HG03442 (cell line): Measurements from ENCODE around the gene WDR87.
"Not testable (repeated sequence)": the region's sequence is repeated elsewhere in the genome, so short reads cannot be mapped to it uniquely, and the experiment has no call there.

Experiments
- ATAC-seq: cut with Tn5 transposase; IDR thresholded peaks from one replicate; pipeline ENCODE4 v1.9.1; 2021; ENCODE audit warnings: mild to moderate bottlenecking, moderate library complexity; ENCODE audit not compliant: unreplicated experiment

Gene WDR87

DNA sequence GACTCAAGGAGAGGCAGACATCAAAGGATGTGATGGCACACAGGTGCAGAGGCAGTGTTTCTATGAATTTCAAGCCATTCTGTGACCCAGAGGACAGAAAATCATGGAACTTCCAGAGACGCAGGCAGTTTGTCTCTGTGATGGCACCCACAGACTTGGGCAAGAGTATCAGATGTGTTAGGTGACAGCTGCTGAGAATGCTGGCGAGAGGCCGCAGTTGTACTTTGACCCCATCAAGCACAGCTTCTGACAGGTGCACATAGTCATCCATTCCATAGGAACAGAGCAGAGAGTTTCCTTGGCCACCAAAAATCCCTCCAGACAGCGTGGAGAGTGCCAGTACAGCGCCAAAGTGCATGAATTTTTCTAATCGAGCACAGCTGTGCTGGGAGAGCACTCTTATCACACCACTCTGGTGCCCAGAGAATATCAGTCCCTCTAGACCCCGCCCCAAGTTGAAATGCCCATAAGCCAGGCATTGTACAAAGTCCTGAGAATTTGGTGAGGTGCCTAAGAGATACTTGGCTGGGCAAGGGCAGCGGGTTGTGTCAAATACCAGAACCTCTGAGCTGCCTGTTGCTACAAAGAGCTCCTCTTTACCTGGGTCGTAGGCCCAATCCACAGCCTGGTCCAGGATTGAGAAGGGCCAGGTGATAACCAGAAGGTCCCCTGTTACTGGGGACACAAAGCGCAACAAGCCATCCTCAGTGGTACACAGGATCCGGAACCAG is 12.4 kb downstream of the WDR87 start:
- ATAC-seq = no peak

DNA sequence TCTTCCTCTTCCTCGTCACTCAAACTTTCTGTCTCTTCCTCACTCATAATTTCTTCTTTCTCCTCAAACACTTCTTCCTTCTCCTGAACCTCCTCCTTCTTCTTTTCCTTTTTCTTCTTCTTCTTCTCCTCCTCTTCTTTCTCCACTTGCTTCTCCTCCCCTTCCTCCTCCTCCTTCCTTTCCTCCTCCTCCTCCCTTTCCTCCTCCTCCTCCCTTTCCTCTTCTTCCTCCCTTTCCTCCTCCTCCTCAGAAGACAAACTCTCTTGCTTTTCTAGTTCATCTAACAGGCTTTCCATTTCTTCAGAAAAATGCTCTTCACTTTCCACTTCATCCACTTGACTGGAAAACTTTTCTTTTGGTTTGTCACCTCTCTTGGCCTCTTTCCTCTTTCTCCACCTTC is 19.8 kb downstream of the WDR87 start:
- ATAC-seq = no peak

GRCh38 chr19:37885392-37885791 is 21.0 kb downstream of the WDR87 start:
- no peak for ATAC-seq

DNA sequence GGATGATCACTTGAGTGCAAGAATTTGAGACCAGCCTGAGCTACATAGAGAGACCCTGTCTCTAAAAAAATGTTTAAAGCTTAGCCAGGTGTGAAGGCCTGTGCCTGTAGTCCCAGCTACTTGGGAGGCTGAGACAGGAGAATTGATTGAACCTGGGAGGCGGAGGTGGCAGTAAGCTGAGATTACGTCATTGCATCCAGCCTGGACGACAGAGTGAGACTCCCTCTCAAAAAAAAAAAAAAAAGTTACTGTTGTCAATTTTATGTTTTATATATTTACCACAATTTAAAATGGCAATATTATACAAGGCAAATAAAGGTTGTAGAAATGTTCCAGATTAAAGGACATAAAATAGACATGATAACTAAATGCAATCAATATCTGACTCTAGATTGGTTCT is 29.2 kb downstream of the WDR87 start:
- no peak for ATAC-seq

- no peak for ATAC-seq
Observed at GRCh38 chr19:37876032-37876431, 30.4 kb downstream of the WDR87 start.

DNA sequence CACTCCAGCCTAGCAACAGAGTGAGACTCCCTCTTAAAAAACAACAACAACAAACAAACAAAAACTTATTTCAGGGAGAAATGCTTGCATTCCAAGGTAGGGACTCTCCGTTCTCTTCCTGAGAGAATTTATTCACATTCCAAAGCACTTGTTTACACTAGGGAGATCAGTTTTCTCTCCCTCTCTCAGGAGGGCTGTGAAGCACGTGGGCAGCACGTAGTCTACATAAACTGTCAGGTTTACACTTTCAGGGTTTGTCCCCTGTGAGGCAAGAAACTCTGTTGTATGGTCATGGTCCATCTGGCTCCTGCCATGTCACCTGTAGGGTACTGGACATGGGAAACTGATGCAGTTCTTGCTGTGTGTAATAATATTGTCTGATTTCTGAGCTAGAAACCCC is 31.6 kb downstream of the WDR87 start:
- ATAC-seq = no peak

DNA sequence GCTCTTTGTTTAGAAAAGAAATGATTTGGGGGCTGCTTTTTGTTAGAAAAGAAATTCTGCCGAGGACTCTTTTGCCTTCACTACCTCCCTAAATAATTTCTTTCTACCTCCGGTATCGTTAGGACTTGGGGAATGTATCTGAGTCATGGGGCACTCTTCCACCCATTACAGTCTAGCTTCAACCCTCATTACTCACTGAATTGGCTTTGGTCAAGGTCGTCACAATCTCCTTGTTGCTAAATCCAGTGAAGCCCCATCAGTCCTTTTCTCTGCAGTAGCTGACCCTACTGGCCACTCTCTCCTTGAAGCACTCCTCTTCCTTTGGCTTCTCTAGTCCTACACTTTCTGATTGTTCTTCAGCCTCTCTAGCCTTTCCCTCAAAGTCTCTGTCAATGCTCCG is 34.0 kb downstream of the WDR87 start:
- no peak for ATAC-seq

GRCh38 chr19:37869766-37870340 is 36.5 kb downstream of the WDR87 start:
- ATAC-seq = no peak

DNA sequence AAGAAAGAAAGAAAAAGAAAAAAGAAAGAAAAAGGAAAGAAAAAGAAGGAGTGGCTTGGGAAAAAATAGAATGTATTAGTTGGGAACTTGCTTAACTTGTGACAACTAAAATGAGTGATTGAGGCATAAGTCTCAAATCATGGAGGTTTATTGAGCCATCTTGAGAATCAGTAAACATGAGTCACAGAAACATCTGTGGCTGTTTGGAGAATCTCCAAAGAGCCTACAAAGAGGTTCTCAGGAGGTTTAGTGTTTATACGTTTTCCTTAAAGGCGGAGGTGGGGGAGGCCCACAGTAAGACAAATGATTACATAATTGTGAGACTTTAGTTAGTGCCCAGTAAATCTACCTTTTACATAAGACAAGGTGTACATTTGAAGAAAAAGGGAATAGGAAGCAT is 38.6 kb downstream of the WDR87 start:
- ATAC-seq = no peak

DNA sequence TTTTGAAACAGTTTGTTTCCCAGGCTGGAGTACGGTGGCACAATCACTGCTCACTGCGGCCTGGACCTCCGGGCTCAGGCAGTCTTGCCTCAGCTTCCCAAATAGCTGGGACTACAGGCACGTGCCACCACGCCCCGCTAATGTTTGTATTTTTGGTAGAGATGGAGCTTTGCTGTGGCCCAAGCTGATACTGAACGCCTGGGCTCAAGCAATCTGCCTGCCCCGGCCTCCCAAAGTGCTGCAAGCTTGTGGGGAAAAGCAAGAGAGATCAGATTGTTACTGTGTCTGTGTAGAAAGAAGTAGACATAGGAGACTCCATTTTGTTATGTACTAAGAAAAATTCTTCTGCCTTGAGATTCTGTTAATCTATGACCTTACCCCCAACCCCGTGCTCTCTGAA is 40.5 kb downstream of the WDR87 start:
- not testable (repeated sequence) for ATAC-seq

DNA sequence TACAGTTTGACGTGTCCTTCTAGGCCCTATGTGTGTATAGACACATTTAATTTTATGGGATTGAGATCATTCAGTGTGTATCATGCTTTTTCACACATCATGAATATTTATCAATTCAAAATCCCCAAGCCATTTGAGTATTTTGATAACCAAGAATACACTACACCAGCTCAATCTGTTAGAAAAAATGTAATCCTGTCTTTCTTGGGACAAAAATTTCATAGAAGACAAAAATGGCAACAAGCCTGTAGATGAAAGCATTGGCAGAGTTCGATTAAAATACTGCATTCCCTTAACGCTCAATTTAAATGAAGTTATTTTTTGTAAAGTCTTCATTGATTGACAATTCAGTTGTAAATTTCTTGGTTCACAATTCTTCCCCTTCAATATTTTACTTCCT is 41.9 kb downstream of the WDR87 start:
- ATAC-seq = no peak

DNA sequence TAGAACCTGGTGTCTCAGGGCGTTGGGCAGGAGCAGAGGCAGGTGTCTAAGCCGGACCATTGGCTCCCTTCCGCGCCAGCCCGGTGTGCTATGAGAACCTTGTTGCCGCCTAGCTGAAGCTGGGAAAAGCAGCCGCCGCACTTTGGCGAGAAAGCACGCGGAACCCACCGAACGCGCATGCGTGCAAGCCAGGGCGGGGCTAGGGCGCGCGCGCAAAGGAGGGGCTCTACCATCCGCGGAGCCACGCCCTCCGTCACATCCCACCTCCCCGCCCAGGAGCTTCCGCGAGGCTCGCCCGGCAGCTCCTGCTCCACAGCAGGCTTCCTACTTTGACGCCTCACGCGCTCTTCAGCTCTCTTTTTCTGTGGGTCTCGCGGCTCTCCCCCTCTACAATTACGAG is 51.3 kb downstream of the WDR87 start:
- ATAC-seq = no peak

- ATAC-seq = no peak
Observed at GRCh38 chr19:37845932-37846331, 60.5 kb downstream of the WDR87 start.
